HG03571 (cell line): ENCODE data around the gene GPRASP2.
"Not testable (repeated sequence)": the region's sequence is repeated elsewhere in the genome, so short reads cannot be mapped to it uniquely, and the experiment has no call there.

Source experiments
- ATAC-seq: cut with Tn5 transposase; IDR thresholded peaks from one replicate; pipeline ENCODE4 v1.9.1; 2021; ENCODE audit not compliant: unreplicated experiment

GPRASP2 gene

DNA sequence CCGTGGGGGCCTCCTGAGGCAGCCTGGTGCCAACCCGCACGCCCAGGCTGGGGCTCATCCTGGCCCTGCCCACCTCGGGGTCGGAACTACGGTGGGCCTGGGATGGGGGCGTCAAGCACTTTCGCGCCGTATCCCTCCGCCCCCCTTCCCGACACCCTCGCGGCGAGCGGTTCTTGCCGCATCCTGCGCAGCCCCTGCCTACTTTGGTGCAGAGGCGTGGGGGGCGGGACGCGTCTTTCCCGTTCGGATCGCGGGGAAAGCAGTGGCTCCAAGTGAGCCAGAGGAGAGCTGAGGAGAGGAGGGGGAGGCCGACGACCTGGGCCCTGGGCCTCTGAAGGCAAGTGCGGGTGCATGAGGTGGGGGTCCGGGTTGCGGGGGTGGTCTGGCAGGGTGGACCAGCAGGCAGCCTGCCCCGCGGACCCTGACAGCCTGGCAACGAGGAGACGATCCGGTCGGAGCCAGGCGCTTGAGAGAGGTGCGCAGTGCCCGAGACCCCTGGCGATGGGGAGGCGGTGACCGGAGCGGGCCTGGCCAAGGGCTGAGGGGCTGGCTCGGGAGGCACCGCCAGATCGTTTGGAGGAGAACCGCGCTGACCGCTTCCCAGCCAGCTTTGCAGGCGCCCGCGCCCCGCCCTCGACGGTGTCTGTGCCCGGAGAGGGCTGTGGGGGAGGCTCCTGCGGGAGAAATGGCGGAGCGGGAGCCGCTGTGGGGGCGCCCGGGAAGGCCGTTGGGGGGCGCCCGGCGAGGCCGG lies at the start of gene GPRASP2:
TSS of gene GPRASP2 (plus strand) at position 233 of the 751 bp plus-strand sequence. CDS start 2,422 bp downstream, outside the sequence.
- no peak for ATAC-seq

- ATAC-seq: not testable (repeated sequence)
These were observed 48.4 kb upstream of the GPRASP2 start for GRCh38 chrX:102663820-102664219.

- not testable (repeated sequence) for ATAC-seq
These were observed 45.2 kb upstream of the GPRASP2 start for GRCh38 chrX:102667034-102667433.

- no peak for ATAC-seq
These were observed 42.7 kb upstream of the GPRASP2 start for GRCh38 chrX:102669526-102669925.

- ATAC-seq: no peak
These were observed 39.4 kb upstream of the GPRASP2 start for GRCh38 chrX:102672856-102673255.

GRCh38 chrX:102677479-102677878 lies 34.8 kb upstream of the GPRASP2 start:
- not testable (repeated sequence) for ATAC-seq

GRCh38 chrX:102684772-102685520 lies 27.3 kb upstream of the GPRASP2 start:
- ATAC-seq: no peak

- ATAC-seq: no peak
These were observed 17.5 kb upstream of the GPRASP2 start for GRCh38 chrX:102694749-102695148.

DNA sequence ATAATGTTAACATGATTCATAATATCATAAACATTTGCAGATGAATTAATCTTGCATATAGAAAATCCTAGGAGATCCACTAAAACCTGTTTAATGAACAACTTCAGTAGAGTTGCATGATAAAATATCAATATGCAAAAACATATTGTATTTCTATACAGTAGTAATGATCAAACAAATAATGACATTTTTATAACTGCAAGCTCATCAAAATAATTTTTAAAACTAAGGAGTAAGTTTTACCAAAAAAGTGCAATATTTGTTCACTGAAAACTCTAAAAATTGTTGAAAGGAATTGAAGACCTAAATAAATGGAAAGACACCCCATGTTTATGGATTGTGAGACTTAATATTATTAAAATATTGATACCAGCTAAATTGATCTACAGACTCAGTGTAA lies 15.9 kb upstream of the GPRASP2 start:
- no peak for ATAC-seq

DNA sequence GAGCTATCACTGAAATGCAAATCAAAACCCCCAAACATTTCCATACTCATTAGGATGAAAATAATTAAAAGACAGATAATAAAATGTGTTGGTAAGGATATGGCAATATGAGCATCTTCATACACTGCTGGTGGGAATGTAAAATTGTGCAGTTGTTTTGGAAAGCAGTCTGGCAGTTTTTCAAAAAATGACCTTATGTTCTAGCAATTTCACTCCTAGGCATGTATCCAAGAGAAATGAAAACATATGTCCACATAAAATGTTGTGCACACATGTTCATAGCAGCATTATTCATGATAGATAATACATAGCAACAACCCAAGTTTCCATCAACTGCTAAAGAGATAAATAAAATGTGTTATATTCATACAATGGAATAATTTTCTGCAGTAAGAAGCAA lies 14.8 kb upstream of the GPRASP2 start:
- ATAC-seq: no peak

DNA sequence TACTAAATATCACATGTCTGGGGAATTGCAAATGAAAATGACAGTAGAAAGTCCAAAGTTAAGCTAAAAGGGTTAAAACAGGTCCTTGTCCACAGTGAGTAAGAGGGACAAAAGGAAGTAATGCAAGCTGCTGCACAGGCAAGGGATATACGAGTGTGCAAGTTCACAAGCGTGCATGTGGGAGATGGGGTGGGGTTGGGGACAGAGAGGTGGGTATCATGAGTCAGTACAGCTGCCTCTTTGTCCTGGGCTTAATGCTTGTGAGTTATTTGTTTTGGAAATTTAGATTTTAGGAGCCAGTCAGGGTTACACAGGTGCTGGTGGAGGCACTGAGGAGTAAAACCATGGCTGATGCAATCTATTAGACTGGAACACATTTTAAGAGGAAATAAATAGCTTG lies 3.3 kb upstream of the GPRASP2 start:
- no peak for ATAC-seq

GRCh38 chrX:102711872-102712215 lies 404 bp upstream of the GPRASP2 start:
- ATAC-seq: no peak

- ATAC-seq: no peak
These were observed 855 bp downstream of the GPRASP2 start for GRCh38 chrX:102712981-102713625.

DNA sequence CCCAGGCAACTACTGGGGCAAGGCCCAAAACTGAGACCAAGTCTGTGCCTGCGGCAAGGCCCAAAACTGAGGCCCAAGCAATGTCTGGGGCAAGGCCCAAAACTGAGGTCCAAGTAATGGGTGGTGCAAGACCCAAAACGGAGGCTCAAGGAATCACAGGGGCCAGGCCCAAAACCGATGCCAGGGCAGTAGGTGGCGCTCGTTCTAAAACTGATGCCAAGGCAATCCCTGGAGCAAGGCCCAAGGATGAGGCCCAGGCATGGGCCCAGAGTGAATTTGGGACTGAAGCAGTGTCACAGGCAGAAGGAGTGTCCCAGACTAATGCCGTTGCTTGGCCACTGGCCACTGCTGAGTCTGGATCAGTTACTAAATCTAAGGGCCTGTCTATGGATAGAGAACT lies 2.7 kb downstream of the GPRASP2 start:
- ATAC-seq: no peak

- ATAC-seq: no peak
These were observed 3.7 kb downstream of the GPRASP2 start for GRCh38 chrX:102715967-102716366.

- ATAC-seq: peak; percentile 98
These were observed 8.3 kb downstream of the GPRASP2 start, which contains the start of gene GPRASP3 for GRCh38 chrX:102720237-102721168. Gene GPRASP3 (plus strand): TSS chrX:102720743. CDS start chrX:102748996, 28,253 bp downstream.

GRCh38 chrX:102721169-102721506 lies 8.9 kb downstream of the GPRASP2 start:
- ATAC-seq: not testable (repeated sequence)

- no peak for ATAC-seq
These were observed 11.2 kb downstream of the GPRASP2 start for GRCh38 chrX:102723456-102723855.

- ATAC-seq: no peak
These were observed 15.5 kb downstream of the GPRASP2 start for GRCh38 chrX:102727761-102728160.

DNA sequence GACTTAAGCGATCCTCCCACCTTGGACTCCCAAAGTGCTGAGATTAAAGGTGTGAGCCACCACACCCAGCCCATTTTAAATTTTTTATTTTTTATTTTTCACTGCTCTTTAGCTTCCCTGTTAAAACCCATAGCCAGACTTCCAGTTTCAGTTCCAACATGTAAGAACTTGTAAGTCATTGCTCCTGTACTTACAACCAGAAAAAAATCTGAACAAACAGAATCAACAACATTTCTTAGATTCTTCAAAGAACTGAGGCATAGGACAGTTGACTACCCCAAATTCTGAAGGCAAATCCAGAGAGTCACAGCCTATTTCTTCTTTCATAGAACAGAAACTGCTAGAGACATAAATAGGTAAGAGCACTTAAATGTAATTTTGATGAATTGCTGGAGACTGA lies 16.4 kb downstream of the GPRASP2 start:
- no peak for ATAC-seq

DNA sequence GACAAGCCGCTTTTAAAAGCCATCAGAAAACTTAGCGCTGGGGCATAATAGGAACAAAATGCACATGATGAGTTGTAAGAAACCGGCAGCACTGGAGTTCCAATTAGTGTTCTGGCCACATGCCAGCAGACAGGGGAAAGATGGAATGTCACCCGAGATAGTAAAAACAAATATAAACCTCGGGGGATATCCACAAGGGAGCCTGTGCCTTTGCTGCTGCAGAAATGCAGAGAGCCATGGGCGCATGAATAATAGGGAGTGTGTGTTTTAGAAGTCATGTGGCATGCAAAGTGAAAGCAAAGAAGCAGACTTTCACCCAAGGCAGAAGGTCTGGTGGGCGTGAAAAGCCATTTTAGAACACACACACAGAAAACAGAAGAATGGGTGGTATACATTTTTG lies 27.4 kb downstream of the GPRASP2 start:
- ATAC-seq: no peak
